K562 (cell line): ENCODE measurements around the gene FAM174C.

Experiments
- BCOR ChIP-seq: fragments of 450-650 bp; IDR thresholded peaks from 2 replicates; pipeline ENCODE4 v1.6.1; 2016
- CHD4 ChIP-seq: fragments of 200-600 bp; sonication (generic); IDR thresholded peaks from 3 replicates; pipeline ENCODE4 v1.6.1; 2012; ENCODE audit warnings: low read depth, mild to moderate bottlenecking, mixed read lengths, low read length, inconsistent platforms; ENCODE audit not compliant: insufficient read depth, insufficient replicate concordance, poor library complexity, severe bottlenecking
- LEF1 ChIP-seq: fragments of 450-650 bp; IDR thresholded peaks from 2 replicates; pipeline ENCODE4 v1.6.1; 2016; ENCODE audit warnings: mild to moderate bottlenecking
- POLR2A ChIP-seq: fragments of 450-650 bp; conservative IDR thresholded peaks from 2 replicates; pipeline ENCODE4 v1.6.1; 2016
- POLR2AphosphoS2 ChIP-seq: IDR thresholded peaks from 2 replicates; pipeline ENCODE4 v1.6.1; 2012; ENCODE audit warnings: low read length, improper control_type of control experiment
- POLR2AphosphoS5 ChIP-seq: IDR thresholded peaks from 2 replicates; pipeline ENCODE4 v1.6.1; 2011; ENCODE audit warnings: mild to moderate bottlenecking, low read depth, low read length, moderate library complexity; ENCODE audit not compliant: control insufficient read depth, insufficient read depth
- RBM39 ChIP-seq: fragments of 200-400 bp; formaldehyde crosslinking; optimal IDR thresholded peaks from 2 replicates; pipeline ENCODE3; 2018; ENCODE audit warnings: low read depth, low read length
- RFX5 ChIP-seq: IDR thresholded peaks from 2 replicates; pipeline ENCODE4 v1.6.1; 2011; ENCODE audit warnings: low read depth, mild to moderate bottlenecking, improper control_type of control experiment, low read length
- ZNF408 ChIP-seq: fragments of 250-450 bp; sonication (Bioruptor Pico); IDR thresholded peaks from 2 replicates; pipeline ENCODE4 v1.4.0; 2020; ENCODE audit warnings: low read depth, mild to moderate bottlenecking, moderate library complexity
- TF ChIP-seq, protein P1 (sequence below), 3 experiments: IDR thresholded peaks in 2 of 3; conservative IDR thresholded peaks in 1 of 3; 2 replicates each; pipeline ENCODE4 v1.5.1; 2011 to 2012; ENCODE audit warnings: low read length in 3 of 3, mild to moderate bottlenecking in 3 of 3, control low read depth in 2 of 3, improper control_type of control experiment in 1 of 3, inconsistent platforms in 1 of 3, low read depth in 1 of 3, mixed read lengths in 1 of 3, moderate library complexity in 1 of 3; ENCODE audit not compliant: insufficient read depth in 2 of 3
- TF ChIP-seq, protein P2 (sequence below): fragments of 450-650 bp; formaldehyde crosslinking; IDR thresholded peaks from 2 replicates; pipeline ENCODE4 v1.4.0; 2022; ENCODE audit warnings: mild to moderate bottlenecking, moderate library complexity
- TF ChIP-seq, protein P3 (sequence below), 2 experiments: fragments of 450-650 bp in 1 of 2; sonication (generic) in 1 of 2; formaldehyde crosslinking in 1 of 2; IDR thresholded peaks in 1 of 2; conservative IDR thresholded peaks in 1 of 2; 2 replicates each; pipeline versions ENCODE4 v1.6.1 to v1.8.1; 2016 to 2023; ENCODE audit warnings: mild to moderate bottlenecking in 2 of 2, moderate library complexity in 2 of 2, inconsistent platforms in 1 of 2, missing genetic modification reagents in 1 of 2
- TF ChIP-seq, protein P4 (sequence below): fragments of 250-450 bp; sonication (Bioruptor Pico); IDR thresholded peaks from 2 replicates; pipeline ENCODE4 v1.9.0; 2021; ENCODE audit warnings: mild to moderate bottlenecking, inconsistent platforms
- TF ChIP-seq, protein P5 (sequence below): sonication (generic); formaldehyde crosslinking; IDR thresholded peaks from 2 replicates; pipeline ENCODE4 v1.8.1; 2023; ENCODE audit warnings: mild to moderate bottlenecking, missing genetic modification reagents

DNA sequence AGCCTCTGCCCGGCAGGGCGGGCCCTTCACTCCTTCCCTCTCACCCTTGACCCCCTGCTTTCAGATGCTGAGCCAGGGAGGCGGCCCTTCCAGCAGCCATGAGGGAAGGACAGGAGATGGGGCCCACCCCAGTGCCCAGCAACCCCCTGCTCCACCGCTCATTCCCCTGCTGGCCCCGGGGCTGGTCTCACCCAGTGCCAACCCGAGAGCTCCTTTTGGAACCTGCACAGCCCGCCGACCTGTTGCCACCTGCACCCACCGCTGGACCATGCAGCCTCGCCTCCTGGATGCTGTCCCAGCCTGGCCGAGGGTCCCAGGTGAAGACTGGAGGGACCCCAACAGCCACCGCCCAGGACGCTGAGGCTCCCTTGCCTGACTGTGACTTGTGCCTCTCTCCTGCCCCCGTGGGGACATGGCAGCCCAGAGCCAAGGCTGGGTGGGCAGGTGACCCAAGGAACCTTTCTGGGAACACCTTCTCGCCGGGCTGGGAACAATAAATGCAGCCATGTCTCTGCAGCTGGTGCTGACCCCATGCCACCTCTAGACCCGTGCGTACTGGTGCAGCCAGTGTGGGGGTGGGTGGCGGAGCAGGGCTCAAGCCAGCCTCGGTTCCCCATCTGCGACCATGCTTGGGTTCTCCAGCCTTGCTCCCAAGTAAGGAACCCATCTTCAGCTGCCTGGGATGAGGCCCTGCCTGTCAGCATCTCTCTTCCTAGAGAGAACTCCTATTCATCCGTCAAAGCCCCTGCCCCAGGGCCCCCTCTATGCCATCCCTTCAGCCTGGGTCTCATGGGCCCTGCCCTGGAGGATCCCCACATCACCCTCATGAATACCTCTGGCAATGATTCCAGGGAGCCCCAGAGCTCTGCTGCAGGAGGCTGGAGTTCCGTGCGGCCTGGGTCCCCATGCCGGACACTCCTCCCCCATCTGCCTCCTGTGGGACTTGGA, 3.7 kb downstream of the FAM174C start:
- TF ChIP-seq BCOR (no peak), POLR2AphosphoS2 (no peak), POLR2AphosphoS5 (no peak), RBM39 (no peak), ZNF408 (no peak), RFX5 (no peak), POLR2A (no peak), LEF1 (no peak), CHD4 (no peak)
- TF ChIP-seq, protein P1, sequence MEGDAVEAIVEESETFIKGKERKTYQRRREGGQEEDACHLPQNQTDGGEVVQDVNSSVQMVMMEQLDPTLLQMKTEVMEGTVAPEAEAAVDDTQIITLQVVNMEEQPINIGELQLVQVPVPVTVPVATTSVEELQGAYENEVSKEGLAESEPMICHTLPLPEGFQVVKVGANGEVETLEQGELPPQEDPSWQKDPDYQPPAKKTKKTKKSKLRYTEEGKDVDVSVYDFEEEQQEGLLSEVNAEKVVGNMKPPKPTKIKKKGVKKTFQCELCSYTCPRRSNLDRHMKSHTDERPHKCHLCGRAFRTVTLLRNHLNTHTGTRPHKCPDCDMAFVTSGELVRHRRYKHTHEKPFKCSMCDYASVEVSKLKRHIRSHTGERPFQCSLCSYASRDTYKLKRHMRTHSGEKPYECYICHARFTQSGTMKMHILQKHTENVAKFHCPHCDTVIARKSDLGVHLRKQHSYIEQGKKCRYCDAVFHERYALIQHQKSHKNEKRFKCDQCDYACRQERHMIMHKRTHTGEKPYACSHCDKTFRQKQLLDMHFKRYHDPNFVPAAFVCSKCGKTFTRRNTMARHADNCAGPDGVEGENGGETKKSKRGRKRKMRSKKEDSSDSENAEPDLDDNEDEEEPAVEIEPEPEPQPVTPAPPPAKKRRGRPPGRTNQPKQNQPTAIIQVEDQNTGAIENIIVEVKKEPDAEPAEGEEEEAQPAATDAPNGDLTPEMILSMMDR (IDR thresholded peaks at IDR 0.05 in 2 of 3, conservative IDR thresholded peaks at IDR 0.05 in 1 of 3; ENCODE audit: insufficient read depth in 2 of 3, low read depth in 1 of 3, low read length in 3 of 3) = no peak
- TF ChIP-seq, protein P2, sequence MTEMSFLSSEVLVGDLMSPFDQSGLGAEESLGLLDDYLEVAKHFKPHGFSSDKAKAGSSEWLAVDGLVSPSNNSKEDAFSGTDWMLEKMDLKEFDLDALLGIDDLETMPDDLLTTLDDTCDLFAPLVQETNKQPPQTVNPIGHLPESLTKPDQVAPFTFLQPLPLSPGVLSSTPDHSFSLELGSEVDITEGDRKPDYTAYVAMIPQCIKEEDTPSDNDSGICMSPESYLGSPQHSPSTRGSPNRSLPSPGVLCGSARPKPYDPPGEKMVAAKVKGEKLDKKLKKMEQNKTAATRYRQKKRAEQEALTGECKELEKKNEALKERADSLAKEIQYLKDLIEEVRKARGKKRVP (CRISPR knock-in tag) = no peak
- TF ChIP-seq, protein P3, sequence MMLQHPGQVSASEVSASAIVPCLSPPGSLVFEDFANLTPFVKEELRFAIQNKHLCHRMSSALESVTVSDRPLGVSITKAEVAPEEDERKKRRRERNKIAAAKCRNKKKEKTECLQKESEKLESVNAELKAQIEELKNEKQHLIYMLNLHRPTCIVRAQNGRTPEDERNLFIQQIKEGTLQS (IDR thresholded peaks at IDR 0.05) = no peak
- TF ChIP-seq, protein P3 (CRISPR knock-in tag; conservative IDR thresholded peaks at IDR 0.05) = no peak
- TF ChIP-seq, protein P4, sequence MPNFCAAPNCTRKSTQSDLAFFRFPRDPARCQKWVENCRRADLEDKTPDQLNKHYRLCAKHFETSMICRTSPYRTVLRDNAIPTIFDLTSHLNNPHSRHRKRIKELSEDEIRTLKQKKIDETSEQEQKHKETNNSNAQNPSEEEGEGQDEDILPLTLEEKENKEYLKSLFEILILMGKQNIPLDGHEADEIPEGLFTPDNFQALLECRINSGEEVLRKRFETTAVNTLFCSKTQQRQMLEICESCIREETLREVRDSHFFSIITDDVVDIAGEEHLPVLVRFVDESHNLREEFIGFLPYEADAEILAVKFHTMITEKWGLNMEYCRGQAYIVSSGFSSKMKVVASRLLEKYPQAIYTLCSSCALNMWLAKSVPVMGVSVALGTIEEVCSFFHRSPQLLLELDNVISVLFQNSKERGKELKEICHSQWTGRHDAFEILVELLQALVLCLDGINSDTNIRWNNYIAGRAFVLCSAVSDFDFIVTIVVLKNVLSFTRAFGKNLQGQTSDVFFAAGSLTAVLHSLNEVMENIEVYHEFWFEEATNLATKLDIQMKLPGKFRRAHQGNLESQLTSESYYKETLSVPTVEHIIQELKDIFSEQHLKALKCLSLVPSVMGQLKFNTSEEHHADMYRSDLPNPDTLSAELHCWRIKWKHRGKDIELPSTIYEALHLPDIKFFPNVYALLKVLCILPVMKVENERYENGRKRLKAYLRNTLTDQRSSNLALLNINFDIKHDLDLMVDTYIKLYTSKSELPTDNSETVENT (CRISPR knock-in tag) = no peak
- TF ChIP-seq, protein P5, sequence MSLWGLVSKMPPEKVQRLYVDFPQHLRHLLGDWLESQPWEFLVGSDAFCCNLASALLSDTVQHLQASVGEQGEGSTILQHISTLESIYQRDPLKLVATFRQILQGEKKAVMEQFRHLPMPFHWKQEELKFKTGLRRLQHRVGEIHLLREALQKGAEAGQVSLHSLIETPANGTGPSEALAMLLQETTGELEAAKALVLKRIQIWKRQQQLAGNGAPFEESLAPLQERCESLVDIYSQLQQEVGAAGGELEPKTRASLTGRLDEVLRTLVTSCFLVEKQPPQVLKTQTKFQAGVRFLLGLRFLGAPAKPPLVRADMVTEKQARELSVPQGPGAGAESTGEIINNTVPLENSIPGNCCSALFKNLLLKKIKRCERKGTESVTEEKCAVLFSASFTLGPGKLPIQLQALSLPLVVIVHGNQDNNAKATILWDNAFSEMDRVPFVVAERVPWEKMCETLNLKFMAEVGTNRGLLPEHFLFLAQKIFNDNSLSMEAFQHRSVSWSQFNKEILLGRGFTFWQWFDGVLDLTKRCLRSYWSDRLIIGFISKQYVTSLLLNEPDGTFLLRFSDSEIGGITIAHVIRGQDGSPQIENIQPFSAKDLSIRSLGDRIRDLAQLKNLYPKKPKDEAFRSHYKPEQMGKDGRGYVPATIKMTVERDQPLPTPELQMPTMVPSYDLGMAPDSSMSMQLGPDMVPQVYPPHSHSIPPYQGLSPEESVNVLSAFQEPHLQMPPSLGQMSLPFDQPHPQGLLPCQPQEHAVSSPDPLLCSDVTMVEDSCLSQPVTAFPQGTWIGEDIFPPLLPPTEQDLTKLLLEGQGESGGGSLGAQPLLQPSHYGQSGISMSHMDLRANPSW = no peak
